Omental fat pad (tissue), 4 donors: Measurements from ENCODE around the gene SSH2. TPM values are rescaled to one million over a fixed set of nuclear protein-coding genes. Genes with fewer than 3 reads are reported as not detected.

ENCODE experiments used
- ATAC-seq: fragments of 150-250 bp; one replicate; pipeline ENCODE4 v1.9.1; 2016; ENCODE audit warnings: mild to moderate bottlenecking, moderate library complexity; ENCODE audit not compliant: low FRiP score
- DNase-seq: peaks from one replicate; pipeline ENCODE4 v3.0.0-alpha.2; 2019; ENCODE audit warnings: low spot score
- total RNA-seq, 4 donors: library from RNA; depleted of rRNA; stranded (reverse); fragments of >200 nt; gene quantifications; one replicate each; pipeline ENCODE4 v1.1.0, GENCODE V29; 2016
- TF ChIP-seq, protein P1 (sequence below), 3 donors: fragments of 450-650 bp; IDR thresholded peaks; one replicate each; pipeline ENCODE4 v1.5.1; 2016 to 2017; ENCODE audit warnings: antibody characterized with exemption in 3 of 3, mild to moderate bottlenecking in 3 of 3, moderate library complexity in 2 of 3

SSH2 gene
- total RNA-seq, 4 donors from 2014 or later, result 25.1 to 88.0 (median 35.8) TPM

DNA sequence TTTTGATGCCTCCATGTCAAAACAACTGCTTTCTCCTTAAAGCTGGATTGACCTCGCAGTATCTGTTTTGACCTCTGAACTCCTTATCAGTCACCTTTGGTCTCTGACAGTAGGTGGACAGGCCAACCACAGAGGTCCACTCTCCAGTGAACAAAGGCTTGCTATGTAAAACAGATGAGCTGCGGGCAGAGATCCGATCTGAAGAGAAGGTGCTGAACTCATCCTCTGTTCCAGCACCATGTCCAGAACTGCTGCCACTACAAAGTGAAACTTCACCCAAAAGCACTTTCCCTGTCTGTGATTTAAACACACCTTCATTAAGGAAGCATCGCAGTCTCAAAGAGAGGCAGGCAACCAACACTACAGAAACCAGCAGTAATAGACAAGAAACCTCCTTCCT lies 190.0 kb downstream of the SSH2 start:
- DNase-seq, result no peak
- no peak for ATAC-seq
- TF ChIP-seq, protein P1, sequence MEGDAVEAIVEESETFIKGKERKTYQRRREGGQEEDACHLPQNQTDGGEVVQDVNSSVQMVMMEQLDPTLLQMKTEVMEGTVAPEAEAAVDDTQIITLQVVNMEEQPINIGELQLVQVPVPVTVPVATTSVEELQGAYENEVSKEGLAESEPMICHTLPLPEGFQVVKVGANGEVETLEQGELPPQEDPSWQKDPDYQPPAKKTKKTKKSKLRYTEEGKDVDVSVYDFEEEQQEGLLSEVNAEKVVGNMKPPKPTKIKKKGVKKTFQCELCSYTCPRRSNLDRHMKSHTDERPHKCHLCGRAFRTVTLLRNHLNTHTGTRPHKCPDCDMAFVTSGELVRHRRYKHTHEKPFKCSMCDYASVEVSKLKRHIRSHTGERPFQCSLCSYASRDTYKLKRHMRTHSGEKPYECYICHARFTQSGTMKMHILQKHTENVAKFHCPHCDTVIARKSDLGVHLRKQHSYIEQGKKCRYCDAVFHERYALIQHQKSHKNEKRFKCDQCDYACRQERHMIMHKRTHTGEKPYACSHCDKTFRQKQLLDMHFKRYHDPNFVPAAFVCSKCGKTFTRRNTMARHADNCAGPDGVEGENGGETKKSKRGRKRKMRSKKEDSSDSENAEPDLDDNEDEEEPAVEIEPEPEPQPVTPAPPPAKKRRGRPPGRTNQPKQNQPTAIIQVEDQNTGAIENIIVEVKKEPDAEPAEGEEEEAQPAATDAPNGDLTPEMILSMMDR (IDR thresholded peaks at IDR 0.05), result no peak

DNA sequence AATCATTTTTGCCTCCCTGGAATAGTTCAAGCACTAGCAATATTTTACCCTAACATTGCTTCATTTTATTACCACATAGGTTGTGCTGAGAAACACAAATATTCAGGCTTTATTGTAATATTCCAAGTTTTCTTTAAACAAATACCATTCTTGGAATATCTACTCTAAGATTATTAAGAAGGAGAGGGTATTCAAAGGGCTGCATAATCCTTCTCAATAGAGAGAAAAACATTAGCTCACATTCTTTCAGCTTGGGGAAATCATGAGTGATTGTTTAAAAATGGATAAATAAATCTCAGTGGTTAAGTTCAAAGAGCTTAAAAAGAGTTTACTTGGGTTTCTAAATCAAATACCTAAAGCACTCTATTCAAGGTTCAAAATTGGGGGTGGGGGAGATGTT lies 195.4 kb downstream of the SSH2 start:
- DNase-seq (no peak), ATAC-seq (no peak)
- TF ChIP-seq, protein P1 (IDR thresholded peaks at IDR 0.05), result no peak

DNA sequence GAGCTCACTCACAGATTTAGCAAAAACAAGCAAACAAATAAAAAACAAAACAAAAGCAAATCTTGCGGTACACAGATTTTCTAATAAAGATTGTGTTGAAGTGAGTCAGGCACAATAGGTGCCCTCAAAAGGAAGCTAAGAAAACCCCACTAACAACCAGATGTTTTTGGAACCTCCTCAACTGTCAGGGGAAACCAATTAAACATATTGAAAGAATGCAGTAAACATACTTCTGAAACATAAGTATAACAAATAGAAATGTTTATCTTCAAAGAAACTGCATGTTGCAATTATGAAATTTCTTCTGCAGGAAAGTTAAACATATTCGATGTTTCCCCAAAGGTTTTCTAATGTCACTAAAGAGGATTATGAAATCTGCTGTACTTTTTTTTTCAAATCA lies 196.9 kb downstream of the SSH2 start:
- no peak for DNase-seq
- no peak for ATAC-seq
- TF ChIP-seq, protein P1 (IDR thresholded peaks at IDR 0.05), result no peak

DNA sequence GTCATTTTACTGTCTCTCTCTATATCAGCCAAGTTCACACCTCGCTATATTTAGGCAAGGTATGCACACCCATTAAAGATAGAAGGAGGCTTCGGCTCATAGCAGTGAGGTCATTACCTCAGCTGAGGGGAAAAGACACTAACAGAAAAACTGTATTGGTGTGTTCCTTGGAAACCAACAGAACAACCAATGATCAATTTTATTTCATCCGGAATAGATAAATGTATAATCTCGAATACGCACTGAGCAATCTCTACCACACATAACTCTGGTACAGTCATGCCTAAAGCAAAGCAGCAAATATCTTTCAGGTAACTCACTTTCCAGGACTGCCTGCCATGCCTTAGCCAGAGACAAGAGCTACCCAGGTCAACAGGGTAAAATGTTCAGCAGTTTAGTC lies 197.4 kb downstream of the SSH2 start:
- no peak for ATAC-seq
- DNase-seq, result no peak
- TF ChIP-seq, protein P1 (IDR thresholded peaks at IDR 0.05), result no peak

DNA sequence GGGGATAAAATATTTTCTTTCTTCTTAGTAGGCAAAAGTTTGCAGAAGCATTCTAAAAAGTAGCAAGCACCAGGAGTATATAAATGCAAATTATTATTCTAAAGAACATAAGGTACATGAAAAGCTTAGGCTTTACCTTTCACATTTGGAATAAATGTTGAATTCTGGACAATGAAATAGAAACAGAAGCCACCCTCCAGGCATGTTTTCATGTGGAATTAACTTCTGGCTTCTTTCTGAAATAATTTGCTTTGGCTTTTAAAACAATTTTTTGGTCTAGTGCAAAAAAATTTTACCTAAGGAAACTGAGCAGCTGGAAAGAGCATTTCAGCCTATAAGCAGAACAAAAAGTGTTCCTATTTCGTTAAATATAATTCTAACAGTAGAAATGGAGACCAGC lies 197.8 kb downstream of the SSH2 start:
- no peak for DNase-seq
- TF ChIP-seq, protein P1 (IDR thresholded peaks at IDR 0.05), result no peak
- no peak for ATAC-seq

DNA sequence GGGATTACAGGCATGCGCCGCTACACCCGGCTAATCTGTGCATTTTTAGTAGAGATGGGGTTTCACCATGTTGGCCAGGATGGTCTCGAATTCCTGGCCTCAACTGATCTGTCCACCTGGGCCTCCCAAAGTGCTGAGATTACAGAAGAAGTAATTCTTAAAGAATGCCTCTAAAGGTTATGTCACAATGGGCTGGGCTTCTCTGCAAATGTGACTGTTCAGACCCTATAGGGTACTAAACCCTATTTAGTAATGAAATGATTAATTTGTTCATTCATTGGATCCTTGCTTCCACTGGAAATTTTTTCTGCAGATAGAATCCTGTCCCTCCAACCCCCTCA lies 198.5 kb downstream of the SSH2 start:
- ATAC-seq (no peak), DNase-seq (no peak)
- TF ChIP-seq, protein P1 (IDR thresholded peaks at IDR 0.05), result no peak

DNA sequence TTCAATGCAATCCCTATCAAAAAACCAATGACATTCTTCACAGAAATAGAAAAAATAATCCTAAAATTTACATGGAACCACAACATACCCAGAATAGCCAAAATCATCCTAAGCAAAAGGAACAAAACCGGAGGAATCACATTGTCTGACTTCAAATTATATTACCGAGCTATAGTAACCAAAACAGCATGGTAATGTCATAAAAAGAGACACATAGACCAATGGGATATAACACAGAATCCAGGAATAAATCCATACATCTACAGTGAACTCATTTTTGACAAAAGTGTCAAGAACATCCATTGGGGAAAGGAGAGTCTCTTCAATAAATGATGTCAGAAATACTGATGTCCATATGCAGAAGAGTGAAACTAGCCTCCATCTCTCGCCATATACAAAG lies 201.5 kb downstream of the SSH2 start:
- DNase-seq, result no peak
- TF ChIP-seq, protein P1 (IDR thresholded peaks at IDR 0.05), result no peak
- no peak for ATAC-seq
